SH-SY5Y (cell line): ENCODE measurements around the gene CST8.

Source experiments
- GATA2 ChIP-seq: IDR thresholded peaks from 2 replicates; pipeline ENCODE4 v1.6.1; 2011; ENCODE audit warnings: mild to moderate bottlenecking, low read depth, low read length
- GATA3 ChIP-seq: IDR thresholded peaks from 2 replicates; pipeline ENCODE4 v1.6.1; 2011; ENCODE audit warnings: low read depth, mild to moderate bottlenecking, low read length, moderate library complexity

- no peak for TF ChIP-seq GATA2
- TF ChIP-seq GATA3 = no peak
Measured at GRCh38 chr20:23510000-23510590, 19.2 kb downstream of the CST8 start.
